Loucy (cell line): Measurements from ENCODE around the gene TMPRSS7.

Experiments used
- CTCF ChIP-seq: fragments of 200-600 bp; sonication (generic); conservative IDR thresholded peaks from 2 replicates; pipeline ENCODE4 v1.5.1; 2014; ENCODE audit warnings: mild to moderate bottlenecking, antibody characterized with exemption, low read length
- EZH2phosphoT487 ChIP-seq: fragments of 200-600 bp; IDR thresholded peaks from 2 replicates; pipeline ENCODE4 v1.6.1; 2018; ENCODE audit warnings: antibody characterized with exemption, mild to moderate bottlenecking, moderate library complexity, borderline replicate concordance

DNA sequence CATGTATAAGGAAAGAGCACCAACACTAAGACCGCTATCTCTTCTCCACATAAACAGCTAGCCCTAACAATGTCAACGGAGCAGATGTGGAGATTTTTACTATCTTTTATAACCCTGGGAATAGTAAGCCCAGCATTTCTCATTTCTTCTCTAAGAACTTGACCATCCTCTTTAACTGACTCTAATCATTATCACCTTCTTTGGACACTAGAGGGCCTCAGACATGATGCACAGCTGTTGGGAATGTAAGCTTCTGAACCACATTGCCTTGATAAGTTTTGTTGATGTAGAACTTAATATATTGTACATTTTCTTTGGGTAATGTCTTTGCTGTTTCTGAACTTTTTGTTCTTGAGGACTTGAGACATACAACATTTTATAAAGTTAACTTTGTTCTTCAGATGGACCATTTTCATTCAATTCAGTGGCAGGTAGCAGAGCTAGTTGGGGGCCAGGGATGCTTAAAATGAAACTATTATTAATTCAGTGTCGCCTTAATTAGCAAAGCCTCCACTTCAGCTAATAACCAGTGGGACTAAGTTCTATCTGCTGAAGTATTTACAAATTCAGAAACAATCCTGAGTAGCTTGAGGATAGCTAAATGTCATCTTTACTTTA, 45.4 kb upstream of the TMPRSS7 start:
- TF ChIP-seq CTCF = peak; percentile 87
- no peak for TF ChIP-seq EZH2phosphoT487
